ENCODE results near the gene MYL11. TPM values are rescaled to one million over a fixed set of nuclear protein-coding genes. Genes with fewer than 3 reads are reported as not detected.
A peak's percentile ranks its signal among the peaks of the same experiment; 100 is the strongest.

MYL11 gene
- polyA plus RNA-seq, 4 donors, result 0.51 to 1.6 (median 0.62) TPM

GRCh38 chr16:30353438-30354129 is 21.0 kb upstream of the MYL11 start:
- DNase-seq (ENCODE audit: low read depth in 4 of 4, low spot score in 2 of 4), result no peak

- DNase-seq (ENCODE audit: low read depth in 4 of 4, low spot score in 2 of 4), result no peak
Measured at GRCh38 chr16:30354423-30355143, 20.0 kb upstream of the MYL11 start.

- DNase-seq (ENCODE audit: low read depth in 4 of 4, low spot score in 2 of 4), result peak; percentile 94 to 100 (median 97)
Measured at GRCh38 chr16:30355144-30355953, 19.3 kb upstream of the MYL11 start, which contains the start of gene CD2BP2. Gene CD2BP2, minus strand, starts transcription at chr16:30355308. Its CDS starts 627 bp downstream, at chr16:30354681.

- DNase-seq (ENCODE audit: low read depth in 4 of 4, low spot score in 2 of 4), result no peak
Measured at GRCh38 chr16:30355954-30356308, 18.7 kb upstream of the MYL11 start.

GRCh38 chr16:30356401-30357084 is 18.1 kb upstream of the MYL11 start:
- DNase-seq (ENCODE audit: low read depth in 4 of 4, low spot score in 2 of 4), result no peak

GRCh38 chr16:30357085-30357714 is 17.4 kb upstream of the MYL11 start:
- DNase-seq (ENCODE audit: low read depth in 4 of 4, low spot score in 2 of 4), result no peak

GRCh38 chr16:30357715-30358576 is 16.7 kb upstream of the MYL11 start:
- no peak for DNase-seq (ENCODE audit: low read depth in 4 of 4, low spot score in 2 of 4)

GRCh38 chr16:30358577-30358936 is 16.0 kb upstream of the MYL11 start:
- DNase-seq (ENCODE audit: low read depth in 4 of 4, low spot score in 2 of 4), result no peak

- DNase-seq (ENCODE audit: low read depth in 4 of 4, low spot score in 2 of 4), result no peak
Measured at GRCh38 chr16:30358990-30359870, 15.4 kb upstream of the MYL11 start.

GRCh38 chr16:30359871-30360170 is 14.8 kb upstream of the MYL11 start:
- DNase-seq (ENCODE audit: low read depth in 4 of 4, low spot score in 2 of 4), result no peak

GRCh38 chr16:30361180-30361579 is 13.4 kb upstream of the MYL11 start:
- DNase-seq (ENCODE audit: low read depth in 4 of 4, low spot score in 2 of 4), result no peak

- no peak for DNase-seq (ENCODE audit: low read depth in 4 of 4, low spot score in 2 of 4)
Measured at GRCh38 chr16:30365200-30365599, 9.4 kb upstream of the MYL11 start.

- no peak for DNase-seq (ENCODE audit: low read depth in 4 of 4, low spot score in 2 of 4)
Measured at GRCh38 chr16:30366511-30366910, 8.1 kb upstream of the MYL11 start.

GRCh38 chr16:30367349-30368009 is 7.1 kb upstream of the MYL11 start:
- DNase-seq (ENCODE audit: low read depth in 4 of 4, low spot score in 2 of 4), result no peak

- DNase-seq (ENCODE audit: low read depth in 4 of 4, low spot score in 2 of 4), result no peak
Measured at GRCh38 chr16:30368122-30368791, 6.3 kb upstream of the MYL11 start.

- no peak for DNase-seq (ENCODE audit: low read depth in 4 of 4, low spot score in 2 of 4)
Measured at GRCh38 chr16:30368792-30369090, 5.9 kb upstream of the MYL11 start.

- no peak for DNase-seq (ENCODE audit: low read depth in 4 of 4, low spot score in 2 of 4)
Measured at GRCh38 chr16:30369091-30369937, 5.3 kb upstream of the MYL11 start.
